HG03095 (cell line): Measurements from ENCODE around the gene AATK.

Source experiments
- ATAC-seq: cut with Tn5 transposase; IDR thresholded peaks from one replicate; pipeline ENCODE4 v1.9.1; 2021; ENCODE audit warnings: moderate library complexity; ENCODE audit not compliant: unreplicated experiment

The AATK gene

DNA sequence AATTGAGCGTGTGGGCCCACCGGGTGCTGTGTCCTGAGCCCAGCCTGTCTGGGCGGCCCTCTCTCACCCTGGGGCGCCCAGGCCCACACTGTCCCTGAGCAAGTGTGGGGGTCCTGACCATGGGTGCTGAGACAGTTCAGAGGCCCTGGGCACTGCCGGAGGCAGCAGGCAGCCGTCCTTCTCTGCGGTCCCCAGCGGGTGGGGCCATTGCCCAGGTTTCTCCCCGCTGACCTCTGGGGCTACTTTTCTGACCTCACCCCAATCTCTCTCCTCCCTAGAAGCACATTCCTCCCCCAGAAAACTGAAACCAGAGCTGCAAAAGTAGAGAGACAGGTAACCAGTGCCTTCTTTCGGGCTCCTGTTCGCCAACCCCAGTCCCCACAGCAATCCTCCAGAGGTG lies 36.7 kb downstream of the AATK start:
- no peak for ATAC-seq

DNA sequence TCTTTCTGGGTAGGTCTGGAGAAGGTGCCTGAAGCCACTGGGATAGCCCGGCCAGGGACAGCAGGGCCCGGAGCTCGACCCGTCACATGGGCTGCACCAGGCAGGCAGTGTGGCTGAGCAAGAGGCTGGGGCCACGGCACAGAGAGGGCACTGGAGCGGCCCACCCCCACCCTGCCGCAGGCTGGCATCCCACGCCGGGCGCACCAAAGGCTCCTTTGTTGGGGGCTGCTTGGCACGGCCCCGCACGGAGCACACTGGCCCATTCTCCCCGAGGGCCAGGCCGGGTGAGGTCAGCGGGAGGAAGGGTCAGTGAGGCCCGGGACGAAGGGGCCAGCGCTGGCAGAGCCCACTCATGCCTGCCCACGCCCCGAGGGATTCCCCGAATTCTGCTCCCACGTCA lies 37.2 kb downstream of the AATK start:
- ATAC-seq = no peak

DNA sequence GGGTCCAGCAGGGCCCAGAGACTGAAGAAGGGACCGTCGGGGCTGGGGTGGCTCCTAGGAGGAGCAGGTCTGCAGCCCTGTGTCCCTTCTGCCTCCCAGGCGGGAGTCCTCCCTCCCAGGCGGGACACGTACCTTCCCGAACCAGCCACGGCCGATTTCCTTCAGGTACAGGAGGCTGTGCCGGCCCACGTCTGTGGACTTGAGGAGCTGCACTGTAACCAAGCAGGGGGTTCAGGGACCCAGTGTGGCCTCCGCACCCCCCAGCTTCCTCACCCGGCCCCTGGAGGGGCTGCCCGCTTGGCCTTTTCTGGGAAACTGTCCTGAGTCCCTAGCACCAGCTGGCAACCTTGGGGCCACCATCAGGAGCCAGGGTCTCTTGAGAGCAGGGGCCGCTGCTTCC lies 37.7 kb downstream of the AATK start:
- no peak for ATAC-seq

DNA sequence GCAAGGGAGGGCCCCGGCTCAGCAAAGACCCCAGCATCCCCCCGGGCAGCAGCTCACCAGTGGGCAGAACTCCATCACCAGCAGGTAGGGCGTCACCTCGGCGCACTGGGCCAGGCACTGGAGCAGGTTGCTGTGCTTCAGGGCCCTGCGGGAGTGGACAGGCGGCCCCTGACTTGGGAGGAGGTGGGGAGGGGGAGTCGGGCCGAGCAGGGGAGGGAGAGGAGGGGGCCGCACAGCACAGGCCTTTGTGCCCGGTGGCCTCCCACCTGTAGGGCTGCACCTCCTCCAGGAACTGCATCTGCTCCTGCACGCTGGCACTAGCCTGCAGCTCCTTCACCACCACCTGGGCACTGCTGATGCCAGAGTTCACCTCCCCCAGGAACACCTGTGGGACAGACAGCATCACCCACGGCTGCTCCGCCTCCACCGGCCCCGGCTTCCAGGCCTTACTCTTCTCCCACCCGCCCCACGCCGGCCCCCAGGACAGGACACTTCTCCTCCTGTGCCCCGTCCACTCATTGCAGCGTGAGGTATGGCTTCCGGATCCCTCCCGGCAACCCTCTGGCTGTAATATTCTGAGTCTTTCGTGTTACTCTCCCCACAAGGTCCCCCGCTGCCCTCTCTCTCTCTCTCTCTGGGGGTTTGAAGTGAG lies 38.4 kb downstream of the AATK start:
- ATAC-seq = no peak

DNA sequence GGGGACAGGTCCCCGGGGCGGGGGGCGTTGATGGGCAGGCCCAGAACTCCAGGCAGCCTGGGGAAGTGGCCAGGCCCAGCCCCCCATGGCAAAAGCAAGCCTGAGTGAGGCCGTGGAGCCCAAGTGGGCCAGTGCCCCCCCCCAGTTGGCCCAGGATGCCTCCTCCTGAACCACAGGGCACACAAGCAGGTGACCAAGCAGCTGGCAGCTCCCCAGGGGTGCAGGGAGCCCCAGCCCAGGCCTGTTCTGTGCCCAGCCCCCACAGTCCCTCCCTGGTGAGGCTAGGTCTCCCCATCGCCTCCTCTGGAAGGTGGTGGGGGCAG lies 38.9 kb downstream of the AATK start:
- ATAC-seq = no peak

DNA sequence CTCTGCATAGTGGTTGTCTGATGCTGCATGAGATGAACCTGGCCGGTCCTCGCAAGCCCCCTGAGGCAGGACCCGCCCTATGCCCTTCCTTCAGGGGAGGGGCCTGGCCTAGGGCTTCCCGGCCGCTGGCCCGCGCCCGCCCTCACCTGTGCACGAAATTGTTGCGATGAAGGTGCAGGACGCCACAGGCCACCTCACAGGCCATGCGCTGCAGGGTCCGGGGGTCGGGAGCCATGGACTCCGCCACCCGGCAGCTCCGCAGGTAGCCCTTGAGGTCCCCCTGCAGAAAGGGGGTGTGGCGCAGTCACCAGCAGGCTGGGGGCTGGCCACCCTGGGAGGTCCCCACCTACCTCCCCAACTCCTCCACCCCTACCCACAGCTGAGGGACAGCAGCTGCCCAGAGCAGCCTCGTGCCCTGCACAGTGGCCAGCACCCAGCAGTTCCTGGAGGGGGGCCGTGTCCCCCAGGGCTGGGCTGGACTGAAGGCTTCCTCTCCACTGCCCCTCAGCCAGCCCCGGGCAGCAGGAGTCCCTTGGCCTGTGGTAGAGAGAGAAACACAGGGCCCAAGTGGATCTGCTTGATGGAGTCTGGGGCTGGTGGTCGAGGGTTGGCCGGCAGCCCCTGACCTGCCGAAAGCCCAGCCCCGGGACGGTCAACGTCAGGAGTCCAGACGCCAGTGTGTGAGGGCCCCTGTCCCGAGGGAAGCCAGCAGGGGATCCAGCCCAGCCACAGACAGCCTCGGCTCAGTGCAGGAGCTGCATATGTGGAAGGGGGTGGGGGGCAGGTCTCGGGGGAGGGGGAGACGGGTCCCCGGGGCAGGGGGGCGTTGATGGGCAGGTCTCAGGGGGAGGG lies 39.5 kb downstream of the AATK start:
- no peak for ATAC-seq

DNA sequence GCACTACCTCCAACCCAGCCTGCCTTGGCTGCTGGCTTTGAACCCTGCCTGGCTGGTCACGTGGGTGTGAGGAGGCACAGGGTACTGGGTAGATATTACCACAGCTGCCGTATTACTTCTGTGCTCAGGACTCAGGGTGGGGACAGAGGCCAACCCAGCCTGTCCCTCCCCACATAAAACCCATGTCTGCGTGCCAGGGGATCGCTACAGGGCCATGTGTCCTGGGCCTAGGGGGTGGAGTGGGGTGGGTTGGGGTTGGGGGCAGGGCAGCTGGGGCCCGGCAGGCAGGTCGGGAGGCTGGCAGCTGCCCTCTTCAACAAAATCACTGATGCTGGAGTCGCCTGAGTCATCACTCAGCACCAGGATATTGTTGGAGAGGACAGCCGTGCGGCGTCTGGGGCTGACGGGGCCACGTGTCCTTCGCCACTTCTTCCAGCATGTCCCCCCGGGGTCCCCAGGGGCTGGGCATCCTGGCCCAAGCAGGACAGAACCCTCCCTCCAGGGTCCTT lies 40.4 kb downstream of the AATK start:
- no peak for ATAC-seq

DNA sequence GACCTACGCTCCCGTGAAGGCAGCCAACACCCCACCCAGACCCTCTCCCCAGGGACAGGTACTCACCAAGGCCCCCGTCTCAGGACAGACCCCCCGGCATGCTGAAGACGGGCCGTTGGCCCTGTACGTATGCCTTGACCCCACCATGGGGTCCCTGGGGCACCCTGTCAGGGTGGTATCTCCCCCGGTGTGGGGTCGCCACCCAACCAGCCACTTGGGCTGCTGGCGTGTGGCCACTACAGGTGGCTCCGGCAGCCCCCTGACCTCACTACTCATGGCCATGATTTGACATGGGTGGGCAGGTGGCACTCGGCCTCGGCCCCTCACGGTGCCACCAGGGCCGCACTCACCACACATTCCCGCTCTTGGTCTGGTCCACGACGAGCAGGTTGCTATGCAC lies 41.6 kb downstream of the AATK start:
- ATAC-seq = no peak

DNA sequence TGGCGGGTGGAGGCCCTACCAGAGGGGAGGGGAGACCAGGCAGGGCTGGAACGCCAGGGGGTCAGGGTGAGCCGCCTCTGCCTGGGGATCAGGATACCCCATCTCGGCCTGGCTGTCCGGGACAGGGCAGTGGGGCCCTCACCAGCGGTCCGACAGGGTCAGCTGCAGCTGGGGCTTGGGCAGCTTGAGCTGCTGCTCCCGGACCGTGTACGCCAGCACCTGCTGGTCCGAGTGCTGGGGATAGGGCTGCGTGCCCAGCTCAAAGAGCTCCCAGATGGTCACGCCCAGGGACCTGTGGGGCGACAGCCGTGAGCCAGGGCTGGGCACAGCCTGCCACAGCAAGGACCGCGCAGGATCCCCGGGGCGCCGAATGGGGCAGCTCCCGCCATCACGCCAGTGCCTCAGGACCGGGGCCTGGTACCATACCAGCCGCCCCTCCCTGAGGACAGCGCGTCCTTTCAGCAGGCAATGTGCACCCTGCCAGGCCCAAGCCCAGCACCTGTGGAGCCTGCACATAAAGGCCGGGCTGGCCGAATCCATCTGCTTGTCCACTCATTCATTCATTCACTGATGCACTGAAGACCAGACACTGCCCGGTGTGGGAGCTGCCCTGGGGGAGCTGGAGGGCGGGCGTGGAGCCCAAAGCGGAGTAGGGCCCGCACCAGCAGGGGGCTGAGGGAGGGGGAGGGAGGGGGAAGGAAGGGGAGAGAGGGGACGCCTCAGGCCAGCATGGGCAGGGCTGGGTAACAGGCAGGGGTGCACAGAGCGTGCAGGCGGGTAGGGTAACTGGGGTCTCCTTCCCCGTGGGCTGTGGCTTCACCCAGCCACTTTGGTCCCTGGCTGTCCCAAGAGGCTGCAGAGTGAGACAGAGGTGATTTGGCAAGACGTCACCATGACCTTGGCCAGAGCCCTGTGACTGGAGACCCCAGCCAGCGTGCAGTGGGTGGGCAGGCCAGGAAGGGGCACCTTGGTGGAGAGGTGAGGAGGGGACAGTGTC lies 42.7 kb downstream of the AATK start:
- no peak for ATAC-seq

DNA sequence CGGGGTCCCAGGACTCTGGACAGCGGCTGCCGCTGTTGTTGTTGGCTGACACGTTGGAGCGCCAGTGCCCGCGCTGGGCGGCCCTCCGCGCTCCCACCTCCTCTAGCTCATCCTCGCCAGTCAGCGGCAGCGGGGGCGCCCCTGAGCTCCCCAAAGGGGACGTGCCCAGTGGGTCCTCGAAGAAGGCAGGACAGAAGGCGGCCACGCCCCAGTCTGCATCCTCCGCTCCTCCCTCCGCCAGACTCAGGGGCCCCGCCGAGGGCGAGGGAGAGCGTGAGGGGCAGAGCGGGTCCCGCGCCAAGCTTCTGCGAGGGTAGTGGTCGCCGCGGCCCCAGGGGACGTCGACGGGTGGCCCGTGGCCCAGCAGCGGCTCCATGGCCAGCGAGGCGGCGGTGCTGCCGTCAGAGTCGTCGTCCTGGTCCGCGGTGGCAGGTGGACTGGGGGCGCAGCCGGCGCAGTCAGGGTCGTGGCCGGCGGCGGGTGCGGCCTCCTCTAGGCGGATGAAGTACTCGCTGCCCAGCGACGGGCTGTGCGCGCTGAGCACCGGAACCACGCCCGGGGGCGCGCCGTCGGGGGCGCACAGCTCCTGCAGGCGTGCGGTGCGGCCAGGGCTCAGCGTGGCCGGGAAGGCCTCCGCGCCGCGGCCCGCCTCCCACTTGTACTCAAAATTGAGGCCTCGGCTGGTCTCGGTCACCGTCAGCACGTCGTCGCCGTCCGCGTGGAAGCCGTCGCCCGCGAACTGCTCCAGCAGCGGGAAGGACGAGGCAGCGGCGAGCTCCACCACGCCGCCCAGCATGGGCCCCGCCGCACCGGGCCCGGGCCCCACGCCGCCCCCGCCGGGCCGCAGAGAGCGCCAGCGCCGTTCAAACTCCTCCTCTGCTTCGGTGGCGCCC lies 43.9 kb downstream of the AATK start:
- ATAC-seq = no peak

DNA sequence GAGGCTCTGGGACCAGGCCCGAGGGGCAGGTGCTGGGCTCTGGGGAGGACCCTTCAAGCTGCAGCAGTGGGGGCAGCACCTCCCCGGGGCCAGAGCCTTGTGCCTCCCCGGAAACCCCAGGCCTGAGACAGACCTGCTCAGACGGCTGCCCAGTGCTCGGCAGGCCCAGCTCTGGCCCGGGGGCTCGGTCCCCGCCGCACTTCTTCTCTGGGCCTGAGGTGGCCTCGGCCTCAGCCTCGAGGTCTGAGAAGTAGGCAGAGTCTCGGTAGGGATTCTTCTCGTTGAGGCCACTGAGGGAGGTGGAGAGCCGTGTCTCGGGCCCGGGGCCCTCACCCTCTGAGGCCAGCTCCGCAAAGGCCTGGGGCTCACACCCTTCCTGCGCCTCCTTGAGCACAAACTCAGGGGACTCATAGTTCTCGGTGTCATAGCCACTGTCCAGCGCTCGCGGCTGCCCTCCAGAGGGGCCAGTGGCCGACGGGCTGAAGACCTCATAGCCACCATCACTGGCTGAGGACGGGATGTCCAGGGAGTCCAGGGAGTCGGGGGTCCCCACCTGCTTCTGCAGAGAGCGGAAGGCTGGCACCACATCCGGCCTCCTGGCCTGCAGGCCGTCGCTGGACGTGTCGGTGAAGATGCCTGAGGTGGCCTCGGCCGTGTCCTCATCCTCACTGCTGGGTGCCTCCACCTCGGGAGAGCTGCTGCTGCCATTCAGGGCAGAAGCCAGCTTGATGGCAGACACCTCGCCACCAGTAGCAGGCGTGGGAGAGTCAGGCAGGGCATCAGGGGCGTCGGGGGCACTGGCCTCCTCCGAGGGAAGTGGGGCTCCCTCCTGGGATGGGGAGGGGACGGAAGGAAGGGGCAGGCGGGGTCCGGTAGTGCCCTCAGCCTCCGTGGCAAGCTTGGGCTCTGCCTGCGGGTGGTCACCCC lies 45.1 kb downstream of the AATK start:
- no peak for ATAC-seq

DNA sequence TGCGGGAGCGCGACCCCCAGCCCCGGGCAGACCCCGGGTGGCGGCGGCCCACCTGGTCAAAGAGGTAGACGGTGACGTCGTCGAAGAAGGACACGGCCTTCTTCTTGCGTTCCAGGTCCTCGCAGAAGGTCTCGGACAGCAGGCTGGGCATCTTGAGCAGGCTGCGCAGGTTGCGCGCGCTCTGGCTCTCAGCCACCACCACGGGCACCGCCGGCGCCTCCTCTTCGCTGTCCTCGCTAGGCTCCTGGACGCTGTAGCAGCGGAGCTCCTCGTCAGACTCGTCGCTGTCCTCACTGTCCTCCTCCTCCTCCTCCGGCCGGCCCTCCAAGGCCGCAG lies 45.9 kb downstream of the AATK start:
- ATAC-seq = no peak

DNA sequence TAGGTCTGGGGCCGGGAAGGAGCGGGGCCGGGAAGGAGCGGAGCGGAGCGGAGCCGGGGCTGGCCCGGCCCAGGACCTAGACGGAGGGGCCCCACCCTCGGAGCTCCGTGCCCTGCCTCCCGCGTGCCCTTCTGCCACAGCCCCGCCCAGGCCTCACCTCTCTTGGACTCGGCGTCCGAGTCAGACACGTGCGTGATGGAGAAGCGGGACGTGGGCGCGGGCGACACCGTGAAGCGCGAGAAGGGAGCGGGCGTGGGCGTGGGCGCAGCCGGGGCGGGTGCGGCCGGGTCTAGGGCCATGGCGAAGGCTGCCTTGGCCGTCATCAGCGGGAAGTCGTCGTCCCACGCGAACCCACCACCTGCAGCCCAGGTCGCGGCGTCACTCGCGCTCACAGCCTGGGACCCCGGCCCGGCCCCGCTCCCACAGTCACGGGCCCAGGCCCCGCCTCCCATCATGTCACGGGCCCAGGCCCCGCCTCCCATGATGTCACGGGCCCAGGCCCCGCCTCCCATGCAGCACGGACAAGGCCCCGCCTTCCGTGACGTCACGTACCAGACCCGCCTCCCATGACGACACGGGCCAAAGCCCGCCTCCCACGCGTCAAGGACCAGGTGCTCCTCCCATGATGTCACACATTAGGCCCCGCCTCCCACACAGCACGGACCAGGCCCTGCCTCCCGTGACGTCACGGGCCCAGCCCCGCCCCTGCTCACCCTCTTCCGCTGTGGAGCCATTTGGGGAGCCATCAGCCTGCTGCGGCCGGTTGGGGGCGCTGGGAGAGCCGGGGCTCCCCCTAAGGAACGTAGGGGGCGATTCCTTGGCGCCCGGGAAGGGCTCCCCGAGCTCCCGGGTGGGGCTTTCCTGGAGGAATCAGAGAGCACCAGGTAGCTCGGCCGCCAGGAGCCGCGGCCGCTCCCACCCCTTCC lies 46.5 kb downstream of the AATK start:
- ATAC-seq = no peak

DNA sequence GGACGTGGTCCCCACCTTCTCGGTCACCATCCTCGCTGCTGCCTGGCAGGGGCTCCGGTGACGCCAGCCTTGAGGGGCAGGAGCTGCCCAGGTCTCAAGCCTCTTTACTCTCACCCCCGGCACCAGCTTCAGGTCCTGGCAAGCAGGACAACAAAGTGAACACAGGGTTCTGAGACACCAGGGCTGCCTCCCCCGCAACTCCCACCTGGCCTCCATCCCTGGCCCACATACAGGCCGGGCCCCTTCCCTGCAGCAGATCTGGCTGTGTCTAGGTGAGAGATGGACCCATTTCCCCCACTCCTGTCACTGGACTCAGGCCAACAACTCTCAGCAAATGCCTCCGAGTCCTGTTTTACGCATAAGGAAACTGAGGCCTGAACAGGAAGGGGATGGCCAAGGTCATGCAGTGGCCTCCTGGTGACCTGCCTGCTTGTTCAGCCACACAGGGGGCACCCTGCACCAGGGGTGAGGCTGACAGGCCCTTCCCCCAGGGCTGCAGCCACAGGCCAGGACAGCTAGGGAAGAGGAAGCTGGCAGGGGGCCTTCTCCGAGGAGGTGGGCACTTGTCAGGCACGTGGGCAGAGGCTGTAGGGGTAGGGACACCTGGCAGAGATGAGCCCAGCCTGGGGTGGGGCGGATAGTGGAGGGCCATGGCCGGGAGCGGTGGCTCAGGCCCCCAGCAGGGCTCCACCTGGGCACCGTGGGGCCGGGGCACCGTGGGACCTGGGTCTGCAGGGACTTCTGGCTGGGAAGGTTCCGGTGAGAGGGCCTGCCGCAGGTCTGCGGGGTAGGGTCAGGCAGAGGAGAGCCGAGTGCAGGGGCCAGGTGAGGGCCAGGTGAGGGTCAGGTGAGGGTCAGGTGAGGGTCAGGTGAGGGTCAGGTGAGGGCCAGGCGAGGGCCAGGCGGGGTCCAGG lies 47.5 kb downstream of the AATK start:
- ATAC-seq = no peak

DNA sequence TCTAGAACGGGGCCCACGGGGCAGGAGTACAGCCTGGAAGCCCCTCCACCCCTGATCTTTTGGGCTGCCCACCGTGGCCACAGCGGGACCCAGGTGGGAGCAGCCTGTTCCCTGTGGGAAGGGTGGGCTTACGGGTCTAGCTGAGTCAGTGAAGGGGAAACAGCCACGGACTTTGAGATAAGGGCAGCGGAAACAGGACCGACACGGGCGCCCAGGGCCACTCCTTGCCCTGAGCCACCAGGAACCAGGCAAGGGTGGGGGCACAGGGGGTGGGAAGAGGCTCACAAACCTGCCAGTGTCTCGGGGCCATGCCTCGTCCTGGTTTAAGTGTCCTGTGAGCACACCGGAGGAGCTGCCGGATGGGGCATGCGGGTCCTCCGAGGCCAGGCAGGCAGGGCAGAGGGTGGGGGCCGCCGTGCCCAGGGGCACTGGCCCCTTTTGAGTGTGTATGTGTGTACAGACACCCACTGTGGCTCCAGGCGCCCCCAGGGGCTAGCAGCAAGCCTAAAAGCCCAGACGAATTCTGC lies 48.3 kb downstream of the AATK start:
- no peak for ATAC-seq

DNA sequence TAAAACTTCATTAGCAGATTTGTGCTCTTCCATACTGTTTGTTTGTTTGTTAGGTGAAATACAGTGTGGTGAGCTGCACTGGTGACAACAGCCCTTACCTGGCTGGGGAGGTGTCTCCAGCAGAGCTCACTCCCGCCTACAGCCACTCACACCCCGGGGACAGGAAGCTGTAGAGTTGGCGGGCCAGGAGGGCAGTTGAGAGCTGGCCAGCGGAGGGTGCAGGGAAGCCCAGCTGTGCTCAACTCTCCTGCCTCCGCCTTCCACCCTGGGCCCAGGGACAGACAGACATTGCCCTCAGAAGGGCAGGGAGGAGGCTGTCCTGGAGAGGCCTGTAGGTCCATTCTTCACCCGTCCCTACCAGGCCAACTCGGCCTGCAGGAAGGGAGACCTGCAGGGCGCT lies 49.3 kb downstream of the AATK start:
- ATAC-seq = no peak
